Left lung (tissue), 10 donors: ENCODE results near the gene SPTBN1. TPM values are rescaled to one million over a fixed set of nuclear protein-coding genes. Genes with fewer than 3 reads are reported as not detected.
A peak's percentile ranks its signal among the peaks of the same experiment; 100 is the strongest.

Experiments
- ATAC-seq: fragments of 200-7000 bp; cut with Tn5 transposase; one replicate; pipeline ENCODE4 v1.9.1; 2020; ENCODE audit warnings: moderate library complexity
- DNase-seq, 4 donors: peaks; one replicate each; pipeline ENCODE4 v3.0.0-alpha.2; 2013 to 2020
- H3K27ac ChIP-seq, 2 donors: fragments of 200-600 bp; sonication (generic) in 1 of 2; one replicate each; pipeline versions ENCODE4 v1.5.0 to v1.8.0; 2020 to 2021
- H3K27me3 ChIP-seq, 2 donors: fragments of 200-600 bp; sonication (generic) in 1 of 2; one replicate each; pipeline versions ENCODE4 v1.5.0 to v1.8.0; 2020 to 2021
- H3K36me3 ChIP-seq, 2 donors: fragments of 200-600 bp; sonication (generic) in 1 of 2; one replicate each; pipeline versions ENCODE4 v1.5.0 to v1.8.0; 2020 to 2021
- H3K4me1 ChIP-seq, 2 donors: fragments of 200-600 bp; one replicate each; pipeline ENCODE4 v1.8.0; 2021
- H3K4me3 ChIP-seq, 2 donors: fragments of 200-600 bp; sonication (generic) in 1 of 2; one replicate each; pipeline versions ENCODE4 v1.5.0 to v1.8.0; 2020 to 2021; ENCODE audit warnings: mild to moderate bottlenecking in 1 of 2
- H3K9me3 ChIP-seq, 2 donors: fragments of 200-600 bp; sonication (generic) in 1 of 2; one replicate each; pipeline versions ENCODE4 v1.5.0 to v1.8.0; 2020 to 2021
- CTCF ChIP-seq, 2 donors: fragments of 200-600 bp; sonication (generic) in 1 of 2; IDR thresholded peaks; one replicate each; pipeline versions ENCODE4 v1.5.0 to v1.8.0; 2021; ENCODE audit warnings: antibody characterized with exemption in 2 of 2
- intact Hi-C, 2 donors: fragments of 100-400 bp; cut with DNase I; formaldehyde crosslinking; loops; one replicate each; pipeline versions ENCODE4 v1.11.2 to v1.14.2; 2022
- polyA plus RNA-seq, 6 donors: library from polyadenylated mRNA; unstranded; fragments of 120-200 nt; gene quantifications; one replicate each; pipeline ENCODE4 v1.2.1, GENCODE V29; 2013; ENCODE audit not compliant: insufficient read length in 6 of 6
- total RNA-seq, 2 donors: library from RNA; stranded (reverse); fragmentation: NEBNext Ultra II Directional; extraction: Animal tissue kit (Norgen Biotek cat#: 25700); gene quantifications; one replicate each; pipeline ENCODE4 v1.2.1, GENCODE V29; 2021
- donor health status: DM: no; HTN: yes; CAD: no.
- donor health status: DM: no; HTN: no; CAD: no.

SPTBN1 gene
- total and polyA plus RNA-seq, 8 donors, result 441 to 578 (median 543) TPM

- DNase-seq, result no peak
- no peak for ATAC-seq
- Histone ChIP-seq H3K9me3 (no peaks in the 10 kb centered on the region), H3K4me1 (no peaks in the 10 kb centered on the region), H3K36me3 (no peaks in the 10 kb centered on the region), H3K27me3 (no peaks in the 10 kb centered on the region), H3K4me3 (no peak overlapping the region), H3K27ac (no peak overlapping the region)
- no peak for TF ChIP-seq CTCF (IDR thresholded peaks at IDR 0.05)
- intact Hi-C loops, result no loop called here
Observed at GRCh38 chr2:54446625-54447024, 9.5 kb upstream of the SPTBN1 start.

GRCh38 chr2:54454548-54455130 is 1.5 kb upstream of the SPTBN1 start:
- Histone ChIP-seq H3K4me3 (peak overlapping the region; percentile 50 to 64), H3K4me1 (peaks cover 0 to 40% of the 10 kb centered on the region in 2 donors), H3K27ac (peak overlapping the region; percentile 84 to 96), H3K27me3 (peaks cover 0 to 53% of the 10 kb centered on the region in 2 donors), H3K9me3 (no peaks in the 10 kb centered on the region), H3K36me3 (no peaks in the 10 kb centered on the region)
- no peak for ATAC-seq
- intact Hi-C loops, result no loop called here
- TF ChIP-seq CTCF (IDR thresholded peaks at IDR 0.05), result no peak
- DNase-seq, result no peak

GRCh38 chr2:54455131-54455562 is 980 bp upstream of the SPTBN1 start:
- Histone ChIP-seq H3K4me1 (peaks cover under 1 to 45% of the 10 kb centered on the region in 2 donors), H3K36me3 (no peaks in the 10 kb centered on the region), H3K27ac (peak overlapping the region; percentile 84 to 96), H3K27me3 (peaks cover 0 to 53% of the 10 kb centered on the region in 2 donors), H3K4me3 (peak overlapping the region; percentile 50 to 64), H3K9me3 (no peaks in the 10 kb centered on the region)
- intact Hi-C loops, result no loop called here
- peak in 2 of 4 donors; percentile 38 to 73 for DNase-seq
- TF ChIP-seq CTCF (IDR thresholded peaks at IDR 0.05), result no peak
- ATAC-seq, result peak; percentile 9

- intact Hi-C loops, result no loop called here
- ATAC-seq (no peak), DNase-seq (peak in 1 of 4 donors; percentile 90)
- peak overlapping the region; percentile 50 to 64 for H3K4me3 ChIP-seq
- no peaks in the 10 kb centered on the region for H3K9me3 ChIP-seq
- H3K4me1 ChIP-seq, result peaks cover 10 to 50% of the 10 kb centered on the region in 2 donors
- no peak for TF ChIP-seq CTCF (IDR thresholded peaks at IDR 0.05)
- peak overlapping the region; percentile 84 to 96 for H3K27ac ChIP-seq
- H3K27me3 ChIP-seq, result peaks cover 0 to 53% of the 10 kb centered on the region in 2 donors
- no peaks in the 10 kb centered on the region for H3K36me3 ChIP-seq
Observed at GRCh38 chr2:54456362-54456611, 160 bp downstream of the SPTBN1 start.

- Histone ChIP-seq H3K27me3 (peaks cover 0 to 53% of the 10 kb centered on the region in 2 donors), H3K9me3 (no peaks in the 10 kb centered on the region), H3K4me3 (peak overlapping the region; percentile 50 to 64), H3K27ac (peak overlapping the region; percentile 84 to 96), H3K36me3 (no peaks in the 10 kb centered on the region), H3K4me1 (peaks cover 11 to 52% of the 10 kb centered on the region in 2 donors)
- intact Hi-C loops, result no loop called here
- no peak for TF ChIP-seq CTCF (IDR thresholded peaks at IDR 0.05)
- ATAC-seq (peak; percentile 46), DNase-seq (peak in 2 of 4 donors; percentile 52 to 78)
Observed at GRCh38 chr2:54456612-54457322, 640 bp downstream of the SPTBN1 start.
